Mammary epithelial cell (primary cell): ENCODE data around the gene PATZ1.

Experiments used
- EZH2 ChIP-seq: IDR thresholded peaks from 2 replicates; pipeline ENCODE4 v1.6.1; 2012; ENCODE audit warnings: low read length, inconsistent platforms, borderline replicate concordance
- TF ChIP-seq, protein P1 (sequence below), 2 donors: IDR thresholded peaks in 1 of 2; conservative IDR thresholded peaks in 1 of 2; 2 replicates each; pipeline ENCODE4 v1.5.1; 2011 to 2012; ENCODE audit warnings: inconsistent platforms in 2 of 2, low read length in 2 of 2, mild to moderate bottlenecking in 2 of 2, control low read depth in 1 of 2, low read depth in 1 of 2; ENCODE audit not compliant: insufficient read depth in 1 of 2; ENCODE audit errors: extremely low read depth in 1 of 2

DNA sequence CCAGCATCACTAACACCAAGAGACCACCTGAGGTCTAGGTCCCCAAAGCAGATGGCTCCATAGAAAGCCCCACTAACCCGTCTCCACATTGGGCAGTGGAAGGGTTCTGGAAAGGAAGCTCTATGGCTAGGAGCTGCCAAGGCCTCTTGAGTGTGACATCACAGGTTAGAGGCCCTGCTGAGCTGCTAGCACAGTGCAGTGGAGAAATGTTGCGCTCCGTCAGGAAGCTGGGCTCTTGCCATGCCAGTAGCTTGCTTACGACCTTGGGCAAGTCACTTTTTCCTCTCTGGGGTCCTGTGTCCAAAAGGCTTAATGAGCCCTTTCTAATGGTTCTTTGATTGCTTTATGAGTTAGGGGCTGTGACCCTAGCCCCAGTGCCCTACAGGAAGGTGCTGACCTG is 64.4 kb downstream of the PATZ1 start:
- TF ChIP-seq, protein P1, sequence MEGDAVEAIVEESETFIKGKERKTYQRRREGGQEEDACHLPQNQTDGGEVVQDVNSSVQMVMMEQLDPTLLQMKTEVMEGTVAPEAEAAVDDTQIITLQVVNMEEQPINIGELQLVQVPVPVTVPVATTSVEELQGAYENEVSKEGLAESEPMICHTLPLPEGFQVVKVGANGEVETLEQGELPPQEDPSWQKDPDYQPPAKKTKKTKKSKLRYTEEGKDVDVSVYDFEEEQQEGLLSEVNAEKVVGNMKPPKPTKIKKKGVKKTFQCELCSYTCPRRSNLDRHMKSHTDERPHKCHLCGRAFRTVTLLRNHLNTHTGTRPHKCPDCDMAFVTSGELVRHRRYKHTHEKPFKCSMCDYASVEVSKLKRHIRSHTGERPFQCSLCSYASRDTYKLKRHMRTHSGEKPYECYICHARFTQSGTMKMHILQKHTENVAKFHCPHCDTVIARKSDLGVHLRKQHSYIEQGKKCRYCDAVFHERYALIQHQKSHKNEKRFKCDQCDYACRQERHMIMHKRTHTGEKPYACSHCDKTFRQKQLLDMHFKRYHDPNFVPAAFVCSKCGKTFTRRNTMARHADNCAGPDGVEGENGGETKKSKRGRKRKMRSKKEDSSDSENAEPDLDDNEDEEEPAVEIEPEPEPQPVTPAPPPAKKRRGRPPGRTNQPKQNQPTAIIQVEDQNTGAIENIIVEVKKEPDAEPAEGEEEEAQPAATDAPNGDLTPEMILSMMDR (conservative IDR thresholded peaks at IDR 0.05 in 1 of 2, IDR thresholded peaks at IDR 0.05 in 1 of 2; ENCODE audit: extremely low read depth in 1 of 2, insufficient read depth in 1 of 2, low read depth in 1 of 2, low read length in 2 of 2), result no peak
- no peak for TF ChIP-seq EZH2
